ENCODE measurements around the gene UIMC1. TPM values are rescaled to one million over a fixed set of nuclear protein-coding genes. Genes with fewer than 3 reads are reported as not detected.

UIMC1 gene
- total and polyA plus RNA-seq, 12 donors: 11.2 to 58.1 (median 35.9) TPM

GRCh38 chr5:176881816-176882566 lies 124.6 kb downstream of the UIMC1 start:
- DNase-seq: no peak
- Histone ChIP-seq H3K4me3 (no peak overlapping the region), H3K27me3 (peaks cover 4% of the 10 kb centered on the region), H3K9me3 (replicated peaks in 1 of 3) (no peaks in the 10 kb centered on the region), H3K27ac (no peak overlapping the region), H3K36me3 (replicated peaks in 1 of 2) (no peaks in the 10 kb centered on the region), H3K4me1 (replicated peaks in 1 of 2) (no peaks in the 10 kb centered on the region)
- intact Hi-C loops (cut with DNase I): no loop called here
- WGBS, 4 donors: 86 to 93% (median 87%) methylated on average over 20 to 25 of the region's 25 CpGs
- TF ChIP-seq CTCF (IDR thresholded peaks at IDR 0.05) (no peak), POLR2A (IDR thresholded peaks at IDR 0.05) (no peak)

GRCh38 chr5:176881021-176881749 lies 125.4 kb downstream of the UIMC1 start:
- intact Hi-C loops (cut with DNase I): no loop called here
- Histone ChIP-seq H3K27ac (no peak overlapping the region), H3K4me1 (replicated peaks in 1 of 2) (no peaks in the 10 kb centered on the region), H3K36me3 (replicated peaks in 1 of 2) (no peaks in the 10 kb centered on the region), H3K4me3 (no peak overlapping the region), H3K9me3 (replicated peaks in 1 of 3) (no peaks in the 10 kb centered on the region), H3K27me3 (peaks cover 4% of the 10 kb centered on the region)
- WGBS, 4 donors: 85 to 95% (median 92%) methylated on average over 11 to 28 of the region's 28 CpGs
- TF ChIP-seq CTCF (IDR thresholded peaks at IDR 0.05) (no peak), POLR2A (IDR thresholded peaks at IDR 0.05) (no peak)
- no peak for DNase-seq

GRCh38 chr5:176880366-176881020 lies 126.1 kb downstream of the UIMC1 start:
- TF ChIP-seq POLR2A (IDR thresholded peaks at IDR 0.05): no peak
- TF ChIP-seq CTCF (IDR thresholded peaks at IDR 0.05): no peak
- intact Hi-C loops (cut with DNase I): no loop called here
- H3K36me3 ChIP-seq (replicated peaks in 1 of 2): no peaks in the 10 kb centered on the region
- whole genome bisulfite sequencing, 4 donors: 84 to 87% (median 85%) methylated on average over 13 to 26 of the region's 26 CpGs
- H3K27me3 ChIP-seq: peaks cover 4% of the 10 kb centered on the region
- no peak for DNase-seq
- no peaks in the 10 kb centered on the region for H3K4me1 ChIP-seq (replicated peaks in 1 of 2)
- no peaks in the 10 kb centered on the region for H3K9me3 ChIP-seq (replicated peaks in 1 of 3)
- H3K27ac ChIP-seq: no peak overlapping the region
- H3K4me3 ChIP-seq: no peak overlapping the region

- H3K4me1 ChIP-seq (replicated peaks in 1 of 2): no peaks in the 10 kb centered on the region
- H3K9me3 ChIP-seq (replicated peaks in 1 of 3): no peaks in the 10 kb centered on the region
- no peak overlapping the region for H3K27ac ChIP-seq
- WGBS, 4 donors: 75 to 81% (median 79%) methylated on average over 7 to 23 of the region's 23 CpGs
- DNase-seq: no peak
- no peak overlapping the region for H3K4me3 ChIP-seq
- TF ChIP-seq CTCF (IDR thresholded peaks at IDR 0.05) (no peak), POLR2A (IDR thresholded peaks at IDR 0.05) (no peak)
- intact Hi-C loops (cut with DNase I): no loop called here
- peaks cover 4% of the 10 kb centered on the region for H3K27me3 ChIP-seq
- no peaks in the 10 kb centered on the region for H3K36me3 ChIP-seq (replicated peaks in 1 of 2)
Measured at GRCh38 chr5:176879663-176880361, 126.8 kb downstream of the UIMC1 start.

All from adrenal gland (tissue), 12 donors.